NT2/D1 (cell line): ENCODE measurements around the gene VWCE.

Experiments
- SUZ12 ChIP-seq: IDR thresholded peaks from 2 replicates; pipeline ENCODE4 v1.6.1; 2011; ENCODE audit not compliant: insufficient read length, insufficient read depth; ENCODE audit errors: extremely low read depth
- YY1 ChIP-seq: IDR thresholded peaks from 2 replicates; pipeline ENCODE4 v1.6.1; 2011; ENCODE audit not compliant: insufficient read length, insufficient read depth
- ZNF274 ChIP-seq: IDR thresholded peaks from 2 replicates; pipeline ENCODE4 v1.6.1; 2011; ENCODE audit warnings: mild to moderate bottlenecking, low read depth, low read length

GRCh38 chr11:61280883-61281580 is 14.1 kb downstream of the VWCE start:
- no peak for TF ChIP-seq SUZ12
- TF ChIP-seq YY1: no peak
- no peak for TF ChIP-seq ZNF274
